Activated CD8-positive, alpha-beta memory T cell treated with anti-CD3 and anti-CD28 coated beads for 36 hours (primary cell): ENCODE results near the gene ARHGAP22. TPM values are rescaled to one million over a fixed set of nuclear protein-coding genes. Genes with fewer than 3 reads are reported as not detected.

Experiments
- CTCF ChIA-PET: fragments of 350-600 bp; sonication (Branson Sonifier 250); formaldehyde crosslinking; loops from one replicate; lab custom pipeline; 2021; ENCODE audit warnings: antibody characterized with exemption; lab: Charles Lee
- POLR2A ChIA-PET: fragments of 350-600 bp; sonication (Branson Sonifier 250); formaldehyde crosslinking; loops from one replicate; lab custom pipeline; 2021; ENCODE audit warnings: antibody characterized with exemption; lab: Charles Lee
- total RNA-seq, 2 experiments: library from RNA; stranded (reverse); gene quantifications; one replicate each; pipeline ENCODE4 v1.2.3, GENCODE V29; 2021

The ARHGAP22 gene
- total RNA-seq, 2 experiments from 2014 or later: not detected

DNA sequence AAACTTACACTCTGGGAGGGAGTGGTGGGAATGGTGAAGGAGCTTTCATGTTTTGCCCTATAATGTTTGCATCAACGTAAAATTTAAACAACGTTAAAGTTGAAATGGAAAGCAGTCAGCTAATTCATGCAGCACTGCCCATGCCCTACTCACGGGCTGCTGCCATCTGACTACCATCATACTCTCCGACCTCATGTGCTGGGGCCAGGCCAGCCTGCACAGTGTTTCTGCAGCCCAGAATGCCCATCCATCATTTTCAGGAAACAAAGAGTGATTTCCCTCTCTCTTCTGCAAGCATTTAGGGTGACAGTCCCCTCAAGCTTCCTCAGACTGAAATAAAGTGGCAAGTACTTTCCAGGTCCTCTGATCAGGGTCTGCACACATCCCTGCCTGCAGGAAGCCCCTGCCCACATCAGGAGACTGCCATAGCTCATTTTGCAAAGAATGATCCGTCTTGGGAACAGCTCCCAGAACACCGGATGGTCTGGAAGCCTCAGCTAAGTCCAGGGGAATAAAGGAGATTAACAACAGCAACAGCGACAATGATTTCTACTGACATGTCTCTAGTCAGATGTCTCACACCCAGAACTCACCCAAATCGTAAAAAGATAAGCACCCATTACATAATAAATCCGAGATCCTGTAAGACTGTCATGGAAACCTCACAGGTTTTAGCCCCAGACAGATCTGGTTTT is 40.3 kb downstream of the ARHGAP22 start:
- POLR2A ChIA-PET: interaction anchor here (0.5 kb wide), 1 partner anchor 47 kb away, joined by 7 read pairs; no protein-coding TSS in a partner anchor
- CTCF ChIA-PET: no interaction called here

GRCh38 chr10:48557511-48558123 is 47.3 kb downstream of the ARHGAP22 start:
- ChIA-PET POLR2A (no interaction called here), CTCF (no interaction called here)

DNA sequence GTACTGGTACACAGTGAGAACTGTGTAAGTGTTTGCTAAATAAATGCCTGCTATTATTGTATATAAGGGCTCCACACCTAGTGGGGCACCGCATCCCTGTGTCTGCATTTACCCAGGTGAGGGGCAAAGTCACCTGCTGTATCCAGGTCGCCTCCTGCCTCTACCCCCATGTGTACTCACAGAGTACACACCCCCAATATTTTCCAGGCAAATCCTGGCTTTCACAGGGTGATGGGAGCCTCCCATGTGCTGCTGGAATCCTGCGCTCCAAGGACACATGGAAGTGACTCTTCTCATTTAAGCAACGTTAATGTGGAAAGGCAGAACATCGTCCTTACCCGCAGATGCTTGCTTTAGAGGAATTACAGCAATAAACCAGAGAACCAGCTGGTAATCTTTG is 48.2 kb downstream of the ARHGAP22 start:
- ChIA-PET CTCF (no interaction called here), POLR2A (no interaction called here)

DNA sequence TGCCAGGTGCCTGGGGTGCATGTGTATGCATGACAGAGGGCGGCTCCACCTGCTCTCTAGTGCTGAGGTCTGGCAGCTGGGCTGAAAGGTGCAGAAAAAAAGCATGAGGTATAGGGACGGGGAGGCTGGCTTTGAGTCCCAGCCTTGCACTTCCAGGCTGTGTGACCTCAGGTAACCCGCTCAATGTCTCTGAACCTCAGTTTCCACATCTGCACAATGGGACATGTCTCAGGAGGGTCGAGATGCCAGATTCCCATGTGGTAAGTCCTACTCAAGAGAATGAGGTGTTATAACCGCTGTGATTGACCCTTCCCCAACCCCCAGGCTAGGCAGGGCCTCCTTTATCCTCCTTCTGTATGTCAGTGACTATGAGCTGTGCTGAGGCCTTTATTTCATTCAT is 48.8 kb downstream of the ARHGAP22 start:
- ChIA-PET CTCF (no interaction called here), POLR2A (no interaction called here)

DNA sequence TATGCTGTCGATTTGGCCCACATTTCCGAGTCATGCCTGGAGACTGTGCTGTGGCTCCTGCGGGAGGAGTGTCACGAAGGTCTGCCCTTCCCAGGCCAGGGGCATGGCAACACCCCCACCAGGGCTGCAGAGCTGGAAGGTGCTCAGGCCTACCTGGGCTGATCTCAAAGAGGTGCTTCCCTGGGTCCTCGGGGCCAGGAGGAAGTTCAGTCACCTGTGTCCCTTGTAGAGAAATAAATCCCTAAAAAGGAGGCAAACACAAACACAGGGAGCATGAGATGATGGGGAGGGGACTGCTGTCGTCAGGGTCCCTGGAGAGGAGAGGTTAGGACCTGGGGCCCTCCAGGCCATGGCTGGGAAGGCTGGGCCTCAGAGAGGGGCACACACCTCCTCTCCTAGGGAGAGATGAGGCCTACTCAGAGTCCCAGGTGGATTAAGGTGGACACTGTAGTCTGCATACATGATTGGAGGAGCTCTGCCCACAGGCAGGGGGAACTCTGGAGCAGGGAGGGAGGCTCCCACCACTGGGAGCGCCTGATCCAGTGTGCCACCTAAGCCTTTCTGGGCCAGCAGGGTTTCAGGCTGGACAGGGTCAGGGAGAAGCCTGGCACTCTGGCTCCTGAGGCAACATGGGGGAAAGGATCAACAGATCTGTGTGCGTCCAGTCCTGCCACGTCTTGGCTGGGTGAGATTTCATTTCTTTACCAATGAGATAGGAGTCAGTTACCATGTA is 49.4 kb downstream of the ARHGAP22 start:
- POLR2A ChIA-PET: no interaction called here
- CTCF ChIA-PET: no interaction called here

DNA sequence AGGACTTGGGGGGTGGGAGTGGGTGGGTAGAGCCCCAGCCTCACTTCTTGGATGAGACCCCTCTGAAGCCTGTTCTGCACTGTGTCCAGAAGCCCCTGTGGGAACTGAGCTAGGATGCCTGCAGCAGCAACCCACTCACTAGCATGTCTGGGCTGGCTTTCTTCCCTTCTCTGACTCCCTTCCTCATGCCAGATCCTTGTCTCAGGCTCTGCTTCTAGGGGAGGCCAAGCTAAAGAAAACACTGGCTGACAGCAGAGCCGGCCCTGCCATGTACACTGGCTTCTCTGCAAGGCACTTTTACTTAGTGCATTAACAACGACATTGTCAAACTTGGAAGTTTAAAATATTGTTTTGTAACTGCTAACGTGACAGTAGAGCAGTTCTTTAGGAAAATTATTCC is 50.2 kb downstream of the ARHGAP22 start:
- ChIA-PET POLR2A (no interaction called here), CTCF (no interaction called here)

DNA sequence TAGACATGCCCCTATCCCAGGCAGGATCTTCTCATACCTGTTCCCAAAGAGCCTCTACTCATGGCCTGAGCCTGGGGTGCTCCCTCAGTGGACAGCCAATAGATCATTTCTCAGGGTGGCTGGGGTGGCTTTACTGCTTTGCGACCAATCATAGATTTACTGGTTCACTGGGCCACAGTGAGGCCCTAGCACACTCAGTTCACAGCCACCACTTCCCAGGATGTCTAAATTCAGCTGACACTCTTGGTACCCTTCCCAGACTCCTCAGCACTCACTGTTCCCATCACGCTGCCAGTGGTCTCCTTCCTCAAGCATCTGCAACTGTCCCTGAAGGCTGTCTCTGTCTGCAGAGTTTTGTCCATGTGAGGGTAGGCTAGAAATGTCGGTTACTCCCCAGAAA is 50.6 kb downstream of the ARHGAP22 start:
- ChIA-PET CTCF (interaction anchor here (1.9 kb wide), 1 partner anchor 102 kb away, joined by 11 read pairs; no protein-coding TSS in a partner anchor), POLR2A (no interaction called here)

- ChIA-PET CTCF (interaction anchor here (1.9 kb wide), 1 partner anchor 103 kb away, joined by 11 read pairs; no protein-coding TSS in a partner anchor), POLR2A (no interaction called here)
Measured at GRCh38 chr10:48552946-48553564, 51.8 kb downstream of the ARHGAP22 start.

DNA sequence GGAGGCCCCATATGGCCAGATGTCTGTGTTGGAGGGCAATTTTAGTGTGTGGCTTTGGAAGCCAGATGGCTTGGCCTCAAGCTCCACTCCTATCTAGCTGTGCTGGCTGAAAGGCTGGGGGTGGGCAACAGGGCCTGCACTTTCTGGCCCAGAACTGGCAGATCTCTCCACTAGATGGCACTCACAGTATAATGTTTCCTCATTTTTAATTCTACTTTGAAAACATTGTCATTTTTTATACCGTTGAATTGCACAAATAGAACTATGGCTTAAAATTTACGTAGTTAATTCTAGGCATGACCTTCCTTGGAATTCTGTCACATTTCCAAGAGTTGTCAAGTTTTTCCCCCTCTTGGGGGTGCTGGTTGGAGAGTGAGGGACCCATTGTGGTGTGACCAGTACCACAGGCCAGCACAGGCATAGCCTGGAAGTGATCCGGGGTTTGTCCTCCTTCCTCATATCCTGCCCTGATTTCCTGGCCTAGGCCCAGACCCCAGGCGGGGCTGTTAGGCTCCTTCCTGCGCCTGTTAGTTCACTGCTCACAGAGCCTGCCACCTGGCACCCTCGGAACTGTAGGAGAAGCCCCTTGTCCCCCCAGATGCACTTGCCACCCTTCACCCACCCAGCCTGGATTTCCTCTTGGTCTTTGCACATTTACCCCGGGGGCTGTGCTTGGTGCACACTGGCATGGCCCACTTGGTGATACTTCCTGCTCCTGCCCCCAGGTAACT is 52.8 kb downstream of the ARHGAP22 start:
- CTCF ChIA-PET: interaction anchor here (1.3 to 1.9 kb wide), 2 partner anchors 18 to 104 kb away, joined by 3 to 11 read pairs; no protein-coding TSS in a partner anchor
- POLR2A ChIA-PET: no interaction called here

GRCh38 chr10:48550977-48551376 is 53.9 kb downstream of the ARHGAP22 start:
- ChIA-PET CTCF (interaction anchor here (1.0 to 1.3 kb wide), 2 partner anchors 17 to 105 kb away, joined by 3 read pairs; no protein-coding TSS in a partner anchor), POLR2A (no interaction called here)

- POLR2A ChIA-PET: no interaction called here
- CTCF ChIA-PET: no interaction called here
Measured at GRCh38 chr10:48550071-48550691, 54.7 kb downstream of the ARHGAP22 start.

- ChIA-PET POLR2A (no interaction called here), CTCF (no interaction called here)
Measured at GRCh38 chr10:48549236-48549635, 55.6 kb downstream of the ARHGAP22 start.

DNA sequence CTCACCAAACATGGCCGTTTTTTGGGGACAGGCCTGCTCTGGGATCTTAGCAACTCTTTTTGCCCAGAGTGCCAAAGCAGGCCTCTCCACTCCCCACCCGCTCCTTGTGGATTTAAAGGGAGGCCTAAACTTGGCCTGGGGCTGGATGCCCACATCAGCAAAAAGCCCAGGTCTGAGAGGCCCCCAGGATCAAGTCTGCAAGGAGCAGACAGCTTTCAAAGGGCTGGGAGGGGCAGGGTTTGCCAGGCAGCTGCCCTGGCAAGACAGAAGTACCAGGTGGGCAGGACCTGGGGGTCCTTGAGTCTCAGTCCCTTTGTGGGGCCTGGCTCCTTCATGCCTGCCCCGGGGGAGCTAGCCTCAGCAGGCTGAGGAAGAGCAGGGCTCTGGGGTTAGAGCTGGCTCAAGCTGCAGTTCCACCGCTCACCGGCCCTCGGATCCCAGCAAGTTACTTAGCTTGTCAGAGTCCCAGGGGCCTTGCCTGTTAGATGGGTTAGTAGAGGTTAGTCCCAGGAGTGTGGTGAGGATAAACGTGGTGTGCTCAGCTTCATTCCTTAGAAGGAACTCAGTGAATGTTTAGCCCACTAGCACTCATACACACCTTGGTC is 56.2 kb downstream of the ARHGAP22 start:
- ChIA-PET CTCF (no interaction called here), POLR2A (no interaction called here)

- CTCF ChIA-PET: no interaction called here
- POLR2A ChIA-PET: no interaction called here
Measured at GRCh38 chr10:48547981-48548380, 56.9 kb downstream of the ARHGAP22 start.

DNA sequence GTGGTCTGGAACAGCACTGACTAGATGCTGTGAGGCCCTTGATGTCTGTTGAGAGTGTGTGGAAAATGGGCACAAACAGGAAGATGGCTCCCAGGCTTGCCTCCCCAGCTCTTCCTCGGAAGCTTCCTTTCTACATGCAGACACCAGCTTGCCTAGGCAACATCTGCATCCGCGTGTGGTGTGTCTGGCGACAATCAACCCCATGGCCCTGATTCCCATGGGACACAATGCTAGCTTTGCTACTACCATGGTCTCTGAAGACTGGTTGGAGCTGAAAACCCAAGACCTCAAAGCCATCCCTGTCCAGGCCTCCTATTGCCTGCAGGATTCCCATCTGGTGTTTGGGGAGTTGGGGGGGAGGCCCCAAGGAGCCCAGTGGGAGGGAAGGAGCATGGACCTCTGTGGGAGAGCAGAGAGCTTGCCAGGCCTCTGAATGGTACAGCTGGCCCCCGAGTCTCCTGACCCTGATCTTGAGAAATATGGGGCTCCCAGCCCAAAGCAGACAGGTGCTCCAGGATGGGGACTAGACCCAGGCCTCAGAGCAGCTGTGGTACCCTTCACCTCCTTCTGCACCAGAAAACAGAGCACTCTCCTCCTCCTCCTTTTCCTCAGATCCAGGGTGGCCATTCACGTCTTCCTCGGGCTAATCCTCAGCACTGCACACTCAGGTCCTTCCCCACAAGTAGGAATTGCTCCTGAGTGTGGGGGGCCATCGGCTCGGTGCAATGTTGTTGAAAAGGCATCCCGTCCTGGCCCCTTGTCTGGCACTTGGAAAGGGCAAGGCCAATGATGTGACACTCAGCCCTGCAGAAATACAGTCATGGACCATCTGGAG is 57.6 kb downstream of the ARHGAP22 start:
- ChIA-PET CTCF (no interaction called here), POLR2A (no interaction called here)

GRCh38 chr10:48545462-48546145 is 59.3 kb downstream of the ARHGAP22 start:
- ChIA-PET POLR2A (no interaction called here), CTCF (no interaction called here)
